CD4-positive, alpha-beta T cell (primary cell): ENCODE measurements around the gene FNIP1. TPM values are rescaled to one million over a fixed set of nuclear protein-coding genes. Genes with fewer than 3 reads are reported as not detected.

ENCODE experiments used
- ATAC-seq: fragments of 200-7000 bp; cut with Tn5 transposase; one replicate; pipeline ENCODE4 v1.10.0; 2022; ENCODE audit warnings: mild to moderate bottlenecking; ENCODE audit not compliant: poor library complexity
- CTCF ChIA-PET: fragments of 350-600 bp; sonication (Branson Sonifier 250); formaldehyde crosslinking; loops from one replicate; lab custom pipeline; 2021; ENCODE audit warnings: antibody characterized with exemption, inconsistent platforms; lab: Charles Lee
- POLR2A ChIA-PET: fragments of 350-600 bp; sonication (Branson Sonifier 250); formaldehyde crosslinking; loops from one replicate; lab custom pipeline; 2021; ENCODE audit warnings: antibody characterized with exemption, inconsistent platforms; lab: Charles Lee
- DNase-seq, 14 experiments: peaks; one replicate each; pipeline ENCODE4 v3.0.0-alpha.2; 2013 to 2020; ENCODE audit warnings: mixed read lengths in 2 of 14
- H3K27ac ChIP-seq, 2 donors: one replicate each; pipeline versions ENCODE4 v1.5.1 to v1.7.0; 2013; ENCODE audit warnings: low read length in 2 of 2, low read depth in 1 of 2, mild to moderate bottlenecking in 1 of 2
- H3K27me3 ChIP-seq, 2 experiments: 1 replicate in 1 of 2; 2 replicates in 1 of 2; pipeline versions ENCODE4 v1.6.1 to v1.7.0; 2013; ENCODE audit warnings: low read length in 2 of 2, control low read depth in 1 of 2, mild to moderate bottlenecking in 1 of 2, moderate library complexity in 1 of 2; ENCODE audit not compliant: insufficient read depth in 2 of 2, control insufficient read depth in 1 of 2
- H3K36me3 ChIP-seq: one replicate; pipeline ENCODE4 v1.6.1; 2013; ENCODE audit warnings: low read length, control low read depth; ENCODE audit not compliant: insufficient read depth
- H3K4me1 ChIP-seq: one replicate; pipeline ENCODE4 v1.6.1; 2013; ENCODE audit warnings: low read length, control low read depth; ENCODE audit not compliant: insufficient read depth
- H3K4me3 ChIP-seq: one replicate; pipeline ENCODE4 v1.5.1; 2013; ENCODE audit warnings: mild to moderate bottlenecking, low read length, moderate library complexity
- H3K9me3 ChIP-seq, 2 experiments: 1 replicate in 1 of 2; 2 replicates in 1 of 2; pipeline versions ENCODE4 v1.6.1 to v1.7.0; 2013; ENCODE audit warnings: low read length in 2 of 2, mild to moderate bottlenecking in 2 of 2, control low read depth in 1 of 2, moderate library complexity in 1 of 2; ENCODE audit not compliant: control insufficient read depth in 1 of 2, insufficient read depth in 1 of 2
- H3K27ac Mint-ChIP-seq: one replicate; pipeline ENCODE4 v1.8.0; 2020; ENCODE audit warnings: mixed read lengths
- H3K27me3 Mint-ChIP-seq: one replicate; pipeline ENCODE4 v1.8.0; 2021; ENCODE audit warnings: mixed read lengths
- H3K36me3 Mint-ChIP-seq: one replicate; pipeline ENCODE4 v1.8.0; 2021; ENCODE audit warnings: low read depth, mixed read lengths
- H3K4me1 Mint-ChIP-seq: one replicate; pipeline ENCODE4 v1.8.0; 2021; ENCODE audit warnings: low read depth, mixed read lengths
- H3K4me3 Mint-ChIP-seq: one replicate; pipeline ENCODE4 v1.8.0; 2020; ENCODE audit warnings: mild to moderate bottlenecking, mixed read lengths
- H3K9me3 Mint-ChIP-seq: one replicate; pipeline ENCODE4 v1.8.0; 2020; ENCODE audit warnings: mixed read lengths
- CTCF ChIP-seq: fragments of 200-600 bp; IDR thresholded peaks from one replicate; pipeline ENCODE4 v1.8.0; 2022; ENCODE audit warnings: antibody characterized with exemption, mild to moderate bottlenecking
- intact Hi-C, 2 experiments: fragments of 100-400 bp; cut with DNase I in 1 of 2; cut with micrococcal nuclease in 1 of 2; formaldehyde crosslinking; loops; one replicate each; pipeline versions ENCODE4 v1.15.1 to v1.9.0; 2023 to 2025; cut with DNase I, micrococcal nuclease
- total RNA-seq, 174 experiments: library from RNA in 2 of 174; stranded (reverse) in 2 of 174; gene quantifications; one replicate each; pipeline ENCODE4 v1.2.3 and lab custom pipeline; 2021 to 2026

The FNIP1 gene
- total RNA-seq, 2 experiments from 2014 or later: 34.5 to 34.7 TPM

- no peak overlapping the region for H3K27ac Mint-ChIP-seq
- no peaks in the 10 kb centered on the region for H3K36me3 ChIP-seq
- H3K27ac ChIP-seq: no peak overlapping the region
- peaks cover 4% of the 10 kb centered on the region for H3K9me3 Mint-ChIP-seq
- peaks cover 55% of the 10 kb centered on the region for H3K36me3 Mint-ChIP-seq
- peaks cover 16% of the 10 kb centered on the region for H3K4me1 Mint-ChIP-seq
- no peak for DNase-seq
- intact Hi-C loops: no loop called here
- H3K9me3 ChIP-seq: peaks cover 4 to 5% of the 10 kb centered on the region in 2 experiments
- H3K4me3 ChIP-seq: no peak overlapping the region
- H3K4me3 Mint-ChIP-seq: no peak overlapping the region
- H3K27me3 ChIP-seq: no peaks in the 10 kb centered on the region
- no peaks in the 10 kb centered on the region for H3K27me3 Mint-ChIP-seq
- H3K4me1 ChIP-seq: no peaks in the 10 kb centered on the region
- TF ChIP-seq CTCF: no peak
- ChIA-PET CTCF (no interaction called here), POLR2A (no interaction called here)
- no peak for ATAC-seq
Measured at GRCh38 chr5:131766689-131767088, 30.1 kb downstream of the FNIP1 start.

DNA sequence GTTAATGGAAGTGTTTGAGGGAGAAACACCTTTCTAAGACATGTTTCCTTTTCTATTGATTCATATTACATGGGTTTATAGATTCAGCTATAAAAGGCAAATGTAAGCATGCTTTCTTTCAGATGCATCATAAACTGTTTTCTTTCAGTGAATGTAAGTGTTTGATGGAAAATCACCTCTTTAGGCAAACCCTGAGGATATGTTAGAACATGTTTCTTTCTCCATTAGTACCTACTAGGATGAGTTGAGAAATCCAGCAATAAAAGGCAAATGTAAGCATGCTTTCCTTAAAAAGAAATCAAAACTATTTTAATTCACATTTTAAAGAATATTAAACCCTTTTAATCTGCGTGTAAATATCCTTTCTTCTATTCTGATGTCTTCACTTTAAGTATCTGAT lies 31.6 kb downstream of the FNIP1 start:
- no peak for TF ChIP-seq CTCF
- intact Hi-C loops: no loop called here
- CTCF ChIA-PET: no interaction called here
- peaks cover 28% of the 10 kb centered on the region for H3K4me1 Mint-ChIP-seq
- H3K4me3 Mint-ChIP-seq: no peak overlapping the region
- H3K27ac Mint-ChIP-seq: no peak overlapping the region
- Histone ChIP-seq H3K4me3 (no peak overlapping the region), H3K36me3 (no peaks in the 10 kb centered on the region), H3K4me1 (no peaks in the 10 kb centered on the region), H3K27ac (no peak overlapping the region), H3K27me3 (no peaks in the 10 kb centered on the region), H3K9me3 (peaks cover 4 to 5% of the 10 kb centered on the region in 2 experiments)
- POLR2A ChIA-PET: no interaction called here
- no peaks in the 10 kb centered on the region for H3K27me3 Mint-ChIP-seq
- H3K9me3 Mint-ChIP-seq: peaks cover 4% of the 10 kb centered on the region
- peaks cover 57% of the 10 kb centered on the region for H3K36me3 Mint-ChIP-seq
- DNase-seq (no peak), ATAC-seq (no peak)

- CTCF ChIA-PET: no interaction called here
- Mint-ChIP-seq H3K27ac (no peak overlapping the region), H3K36me3 (peaks cover 51% of the 10 kb centered on the region), H3K27me3 (no peaks in the 10 kb centered on the region), H3K9me3 (peaks cover 4% of the 10 kb centered on the region), H3K4me1 (peaks cover 30% of the 10 kb centered on the region), H3K4me3 (no peak overlapping the region)
- no peak for TF ChIP-seq CTCF
- Histone ChIP-seq H3K27ac (no peak overlapping the region), H3K4me3 (no peak overlapping the region), H3K9me3 (peaks cover 4 to 5% of the 10 kb centered on the region in 2 experiments), H3K27me3 (no peaks in the 10 kb centered on the region), H3K4me1 (no peaks in the 10 kb centered on the region), H3K36me3 (no peaks in the 10 kb centered on the region)
- POLR2A ChIA-PET: no interaction called here
- ATAC-seq (no peak), DNase-seq (no peak)
- intact Hi-C loops: no loop called here
Measured at GRCh38 chr5:131763968-131764367, 32.8 kb downstream of the FNIP1 start.
